ENCODE measurements around the gene PRICKLE1. TPM values are rescaled to one million over a fixed set of nuclear protein-coding genes. Genes with fewer than 3 reads are reported as not detected.
A peak's percentile ranks its signal among the peaks of the same experiment; 100 is the strongest.

Gene PRICKLE1
- total and polyA plus RNA-seq, 10 of the 15 experiments (the other 5 are each of a cell fraction or from before 2014, with no cell fraction given) = 0.47 to 2.8 (median 0.86) TPM

DNA sequence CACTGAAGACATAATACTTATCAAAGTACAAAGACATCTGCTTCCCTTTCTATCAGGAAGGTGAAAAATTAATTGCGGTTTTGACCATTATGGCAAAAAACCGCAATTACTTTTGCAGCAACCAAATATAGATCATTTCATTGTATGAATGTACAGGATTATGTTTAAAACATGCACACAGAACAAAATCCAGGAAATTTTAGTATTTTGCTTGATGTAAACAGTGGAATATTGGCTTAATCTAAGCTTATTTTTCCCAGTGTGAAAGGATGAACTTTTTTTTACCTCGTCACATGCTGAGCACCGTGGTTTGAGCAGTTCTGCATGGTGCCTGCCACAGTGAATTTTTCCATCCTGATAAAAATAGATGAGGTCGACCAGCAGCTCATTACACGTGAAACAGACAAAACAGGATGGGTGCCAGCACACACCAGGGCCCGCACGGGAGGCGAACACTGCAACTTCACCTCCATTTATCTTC, 121.2 kb downstream of the PRICKLE1 start (continued):
- TF ChIP-seq, protein P1, sequence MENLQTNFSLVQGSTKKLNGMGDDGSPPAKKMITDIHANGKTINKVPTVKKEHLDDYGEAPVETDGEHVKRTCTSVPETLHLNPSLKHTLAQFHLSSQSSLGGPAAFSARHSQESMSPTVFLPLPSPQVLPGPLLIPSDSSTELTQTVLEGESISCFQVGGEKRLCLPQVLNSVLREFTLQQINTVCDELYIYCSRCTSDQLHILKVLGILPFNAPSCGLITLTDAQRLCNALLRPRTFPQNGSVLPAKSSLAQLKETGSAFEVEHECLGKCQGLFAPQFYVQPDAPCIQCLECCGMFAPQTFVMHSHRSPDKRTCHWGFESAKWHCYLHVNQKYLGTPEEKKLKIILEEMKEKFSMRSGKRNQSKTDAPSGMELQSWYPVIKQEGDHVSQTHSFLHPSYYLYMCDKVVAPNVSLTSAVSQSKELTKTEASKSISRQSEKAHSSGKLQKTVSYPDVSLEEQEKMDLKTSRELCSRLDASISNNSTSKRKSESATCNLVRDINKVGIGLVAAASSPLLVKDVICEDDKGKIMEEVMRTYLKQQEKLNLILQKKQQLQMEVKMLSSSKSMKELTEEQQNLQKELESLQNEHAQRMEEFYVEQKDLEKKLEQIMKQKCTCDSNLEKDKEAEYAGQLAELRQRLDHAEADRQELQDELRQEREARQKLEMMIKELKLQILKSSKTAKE (IDR thresholded peaks at IDR 0.05; ENCODE audit: low read depth, poor library complexity, severe bottlenecking) = no peak
- TF ChIP-seq, protein P2, sequence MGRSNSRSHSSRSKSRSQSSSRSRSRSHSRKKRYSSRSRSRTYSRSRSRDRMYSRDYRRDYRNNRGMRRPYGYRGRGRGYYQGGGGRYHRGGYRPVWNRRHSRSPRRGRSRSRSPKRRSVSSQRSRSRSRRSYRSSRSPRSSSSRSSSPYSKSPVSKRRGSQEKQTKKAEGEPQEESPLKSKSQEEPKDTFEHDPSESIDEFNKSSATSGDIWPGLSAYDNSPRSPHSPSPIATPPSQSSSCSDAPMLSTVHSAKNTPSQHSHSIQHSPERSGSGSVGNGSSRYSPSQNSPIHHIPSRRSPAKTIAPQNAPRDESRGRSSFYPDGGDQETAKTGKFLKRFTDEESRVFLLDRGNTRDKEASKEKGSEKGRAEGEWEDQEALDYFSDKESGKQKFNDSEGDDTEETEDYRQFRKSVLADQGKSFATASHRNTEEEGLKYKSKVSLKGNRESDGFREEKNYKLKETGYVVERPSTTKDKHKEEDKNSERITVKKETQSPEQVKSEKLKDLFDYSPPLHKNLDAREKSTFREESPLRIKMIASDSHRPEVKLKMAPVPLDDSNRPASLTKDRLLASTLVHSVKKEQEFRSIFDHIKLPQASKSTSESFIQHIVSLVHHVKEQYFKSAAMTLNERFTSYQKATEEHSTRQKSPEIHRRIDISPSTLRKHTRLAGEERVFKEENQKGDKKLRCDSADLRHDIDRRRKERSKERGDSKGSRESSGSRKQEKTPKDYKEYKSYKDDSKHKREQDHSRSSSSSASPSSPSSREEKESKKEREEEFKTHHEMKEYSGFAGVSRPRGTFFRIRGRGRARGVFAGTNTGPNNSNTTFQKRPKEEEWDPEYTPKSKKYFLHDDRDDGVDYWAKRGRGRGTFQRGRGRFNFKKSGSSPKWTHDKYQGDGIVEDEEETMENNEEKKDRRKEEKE (IDR thresholded peaks at IDR 0.05) = no peak
- TF ChIP-seq ZBED1 (IDR thresholded peaks at IDR 0.05; ENCODE audit: borderline replicate concordance) = no peak
- TF ChIP-seq CBFB (IDR thresholded peaks at IDR 0.05; ENCODE audit: low read depth) = peak; percentile 43; the same call in 1 of the 2 replicates
- no peak for TF ChIP-seq RBBP5 (conservative IDR thresholded peaks at IDR 0.05)
- TF ChIP-seq, protein P3, sequence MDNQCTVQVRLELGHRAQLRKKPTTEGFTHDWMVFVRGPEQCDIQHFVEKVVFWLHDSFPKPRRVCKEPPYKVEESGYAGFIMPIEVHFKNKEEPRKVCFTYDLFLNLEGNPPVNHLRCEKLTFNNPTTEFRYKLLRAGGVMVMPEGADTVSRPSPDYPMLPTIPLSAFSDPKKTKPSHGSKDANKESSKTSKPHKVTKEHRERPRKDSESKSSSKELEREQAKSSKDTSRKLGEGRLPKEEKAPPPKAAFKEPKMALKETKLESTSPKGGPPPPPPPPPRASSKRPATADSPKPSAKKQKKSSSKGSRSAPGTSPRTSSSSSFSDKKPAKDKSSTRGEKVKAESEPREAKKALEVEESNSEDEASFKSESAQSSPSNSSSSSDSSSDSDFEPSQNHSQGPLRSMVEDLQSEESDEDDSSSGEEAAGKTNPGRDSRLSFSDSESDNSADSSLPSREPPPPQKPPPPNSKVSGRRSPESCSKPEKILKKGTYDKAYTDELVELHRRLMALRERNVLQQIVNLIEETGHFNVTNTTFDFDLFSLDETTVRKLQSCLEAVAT (IDR thresholded peaks at IDR 0.05) = peak; percentile 86
- TF ChIP-seq RAD51 (IDR thresholded peaks at IDR 0.05) = 0 out of 2 replicates have a peak, but pooled peaks have one; percentile 12
- TF ChIP-seq, protein P4, sequence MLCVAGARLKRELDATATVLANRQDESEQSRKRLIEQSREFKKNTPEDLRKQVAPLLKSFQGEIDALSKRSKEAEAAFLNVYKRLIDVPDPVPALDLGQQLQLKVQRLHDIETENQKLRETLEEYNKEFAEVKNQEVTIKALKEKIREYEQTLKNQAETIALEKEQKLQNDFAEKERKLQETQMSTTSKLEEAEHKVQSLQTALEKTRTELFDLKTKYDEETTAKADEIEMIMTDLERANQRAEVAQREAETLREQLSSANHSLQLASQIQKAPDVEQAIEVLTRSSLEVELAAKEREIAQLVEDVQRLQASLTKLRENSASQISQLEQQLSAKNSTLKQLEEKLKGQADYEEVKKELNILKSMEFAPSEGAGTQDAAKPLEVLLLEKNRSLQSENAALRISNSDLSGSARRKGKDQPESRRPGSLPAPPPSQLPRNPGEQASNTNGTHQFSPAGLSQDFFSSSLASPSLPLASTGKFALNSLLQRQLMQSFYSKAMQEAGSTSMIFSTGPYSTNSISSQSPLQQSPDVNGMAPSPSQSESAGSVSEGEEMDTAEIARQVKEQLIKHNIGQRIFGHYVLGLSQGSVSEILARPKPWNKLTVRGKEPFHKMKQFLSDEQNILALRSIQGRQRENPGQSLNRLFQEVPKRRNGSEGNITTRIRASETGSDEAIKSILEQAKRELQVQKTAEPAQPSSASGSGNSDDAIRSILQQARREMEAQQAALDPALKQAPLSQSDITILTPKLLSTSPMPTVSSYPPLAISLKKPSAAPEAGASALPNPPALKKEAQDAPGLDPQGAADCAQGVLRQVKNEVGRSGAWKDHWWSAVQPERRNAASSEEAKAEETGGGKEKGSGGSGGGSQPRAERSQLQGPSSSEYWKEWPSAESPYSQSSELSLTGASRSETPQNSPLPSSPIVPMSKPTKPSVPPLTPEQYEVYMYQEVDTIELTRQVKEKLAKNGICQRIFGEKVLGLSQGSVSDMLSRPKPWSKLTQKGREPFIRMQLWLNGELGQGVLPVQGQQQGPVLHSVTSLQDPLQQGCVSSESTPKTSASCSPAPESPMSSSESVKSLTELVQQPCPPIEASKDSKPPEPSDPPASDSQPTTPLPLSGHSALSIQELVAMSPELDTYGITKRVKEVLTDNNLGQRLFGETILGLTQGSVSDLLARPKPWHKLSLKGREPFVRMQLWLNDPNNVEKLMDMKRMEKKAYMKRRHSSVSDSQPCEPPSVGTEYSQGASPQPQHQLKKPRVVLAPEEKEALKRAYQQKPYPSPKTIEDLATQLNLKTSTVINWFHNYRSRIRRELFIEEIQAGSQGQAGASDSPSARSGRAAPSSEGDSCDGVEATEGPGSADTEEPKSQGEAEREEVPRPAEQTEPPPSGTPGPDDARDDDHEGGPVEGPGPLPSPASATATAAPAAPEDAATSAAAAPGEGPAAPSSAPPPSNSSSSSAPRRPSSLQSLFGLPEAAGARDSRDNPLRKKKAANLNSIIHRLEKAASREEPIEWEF (IDR thresholded peaks at IDR 0.05; ENCODE audit: insufficient replicate concordance, low read depth, low read length) = no peak
- TF ChIP-seq, protein P5, sequence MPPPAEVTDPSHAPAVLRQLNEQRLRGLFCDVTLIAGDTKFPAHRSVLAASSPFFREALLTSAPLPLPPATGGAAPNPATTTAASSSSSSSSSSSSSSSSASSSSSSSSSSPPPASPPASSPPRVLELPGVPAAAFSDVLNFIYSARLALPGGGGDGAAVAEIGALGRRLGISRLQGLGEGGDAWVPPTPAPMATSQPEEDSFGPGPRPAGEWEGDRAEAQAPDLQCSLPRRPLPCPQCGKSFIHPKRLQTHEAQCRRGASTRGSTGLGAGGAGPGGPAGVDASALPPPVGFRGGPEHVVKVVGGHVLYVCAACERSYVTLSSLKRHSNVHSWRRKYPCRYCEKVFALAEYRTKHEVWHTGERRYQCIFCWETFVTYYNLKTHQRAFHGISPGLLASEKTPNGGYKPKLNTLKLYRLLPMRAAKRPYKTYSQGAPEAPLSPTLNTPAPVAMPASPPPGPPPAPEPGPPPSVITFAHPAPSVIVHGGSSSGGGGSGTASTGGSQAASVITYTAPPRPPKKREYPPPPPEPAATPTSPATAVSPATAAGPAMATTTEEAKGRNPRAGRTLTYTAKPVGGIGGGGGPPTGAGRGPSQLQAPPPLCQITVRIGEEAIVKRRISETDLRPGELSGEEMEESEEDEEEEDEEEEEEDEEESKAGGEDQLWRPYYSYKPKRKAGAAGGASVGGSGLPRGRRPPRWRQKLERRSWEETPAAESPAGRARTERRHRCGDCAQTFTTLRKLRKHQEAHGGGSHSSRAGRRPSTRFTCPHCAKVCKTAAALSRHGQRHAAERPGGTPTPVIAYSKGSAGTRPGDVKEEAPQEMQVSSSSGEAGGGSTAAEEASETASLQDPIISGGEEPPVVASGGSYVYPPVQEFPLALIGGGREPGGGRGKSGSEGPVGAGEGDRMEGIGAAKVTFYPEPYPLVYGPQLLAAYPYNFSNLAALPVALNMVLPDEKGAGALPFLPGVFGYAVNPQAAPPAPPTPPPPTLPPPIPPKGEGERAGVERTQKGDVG (CRISPR knock-in tag; IDR thresholded peaks at IDR 0.05) = no peak
- TF ChIP-seq, protein P6, sequence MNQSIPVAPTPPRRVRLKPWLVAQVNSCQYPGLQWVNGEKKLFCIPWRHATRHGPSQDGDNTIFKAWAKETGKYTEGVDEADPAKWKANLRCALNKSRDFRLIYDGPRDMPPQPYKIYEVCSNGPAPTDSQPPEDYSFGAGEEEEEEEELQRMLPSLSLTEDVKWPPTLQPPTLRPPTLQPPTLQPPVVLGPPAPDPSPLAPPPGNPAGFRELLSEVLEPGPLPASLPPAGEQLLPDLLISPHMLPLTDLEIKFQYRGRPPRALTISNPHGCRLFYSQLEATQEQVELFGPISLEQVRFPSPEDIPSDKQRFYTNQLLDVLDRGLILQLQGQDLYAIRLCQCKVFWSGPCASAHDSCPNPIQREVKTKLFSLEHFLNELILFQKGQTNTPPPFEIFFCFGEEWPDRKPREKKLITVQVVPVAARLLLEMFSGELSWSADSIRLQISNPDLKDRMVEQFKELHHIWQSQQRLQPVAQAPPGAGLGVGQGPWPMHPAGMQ (IDR thresholded peaks at IDR 0.05; ENCODE audit: borderline replicate concordance) = no peak
- TF ChIP-seq NFYA (IDR thresholded peaks at IDR 0.05; ENCODE audit: borderline replicate concordance, low read depth, low read length) = no peak

All from GM12878 (cell line).